Inferior parietal cortex (tissue), 1 donor: Measurements from ENCODE around the gene MYBPHL.

Experiments used
- DNase-seq: peaks from one replicate; pipeline ENCODE4 v3.0.0-alpha.2; 2016; ENCODE audit errors: extremely low spot score

MYBPHL gene

DNA sequence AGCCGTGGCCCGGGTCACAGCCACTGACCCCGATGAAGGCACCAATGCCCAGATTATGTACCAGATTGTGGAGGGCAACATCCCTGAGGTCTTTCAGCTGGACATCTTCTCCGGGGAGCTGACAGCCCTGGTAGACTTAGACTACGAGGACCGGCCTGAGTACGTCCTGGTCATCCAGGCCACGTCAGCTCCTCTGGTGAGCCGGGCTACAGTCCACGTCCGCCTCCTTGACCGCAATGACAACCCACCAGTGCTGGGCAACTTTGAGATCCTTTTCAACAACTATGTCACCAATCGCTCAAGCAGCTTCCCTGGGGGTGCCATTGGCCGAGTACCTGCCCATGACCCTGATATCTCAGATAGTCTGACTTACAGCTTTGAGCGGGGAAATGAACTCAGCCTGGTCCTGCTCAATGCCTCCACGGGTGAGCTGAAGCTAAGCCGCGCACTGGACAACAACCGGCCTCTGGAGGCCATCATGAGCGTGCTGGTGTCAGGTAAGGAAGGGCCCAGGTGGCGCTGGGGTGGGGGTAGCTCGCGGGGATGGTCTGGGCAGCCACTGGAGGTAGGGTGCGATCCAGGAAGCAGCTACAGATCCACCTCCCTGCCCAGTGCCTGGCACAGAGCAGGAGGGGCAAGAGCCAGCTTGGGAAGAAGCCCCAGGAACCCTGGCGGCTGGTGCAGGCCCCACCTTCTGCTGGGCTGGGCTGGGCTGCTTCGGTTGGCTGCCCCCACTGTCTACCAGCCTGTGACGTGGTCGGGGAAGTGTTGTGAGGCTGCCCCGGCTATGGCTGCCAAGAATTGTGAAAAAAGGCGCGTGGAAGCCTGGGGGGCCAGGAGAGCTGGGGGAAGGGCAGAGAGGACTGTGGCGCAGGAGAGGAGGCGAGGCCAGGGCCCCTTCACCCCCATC is 53.7 kb downstream of the MYBPHL start:
- no peak for DNase-seq

DNA sequence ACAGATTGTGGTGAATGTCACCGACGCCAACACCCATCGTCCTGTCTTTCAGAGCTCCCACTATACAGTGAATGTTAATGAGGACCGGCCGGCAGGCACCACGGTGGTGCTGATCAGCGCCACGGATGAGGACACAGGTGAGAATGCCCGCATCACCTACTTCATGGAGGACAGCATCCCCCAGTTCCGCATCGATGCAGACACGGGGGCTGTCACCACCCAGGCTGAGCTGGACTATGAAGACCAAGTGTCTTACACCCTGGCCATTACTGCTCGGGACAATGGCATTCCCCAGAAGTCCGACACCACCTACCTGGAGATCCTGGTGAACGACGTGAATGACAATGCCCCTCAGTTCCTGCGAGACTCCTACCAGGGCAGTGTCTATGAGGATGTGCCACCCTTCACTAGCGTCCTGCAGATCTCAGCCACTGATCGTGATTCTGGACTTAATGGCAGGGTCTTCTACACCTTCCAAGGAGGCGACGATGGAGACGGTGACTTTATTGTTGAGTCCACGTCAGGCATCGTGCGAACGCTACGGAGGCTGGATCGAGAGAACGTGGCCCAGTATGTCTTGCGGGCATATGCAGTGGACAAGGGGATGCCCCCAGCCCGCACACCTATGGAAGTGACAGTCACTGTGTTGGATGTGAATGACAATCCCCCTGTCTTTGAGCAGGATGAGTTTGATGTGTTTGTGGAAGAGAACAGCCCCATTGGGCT is 54.5 kb downstream of the MYBPHL start:
- DNase-seq: no peak

DNA sequence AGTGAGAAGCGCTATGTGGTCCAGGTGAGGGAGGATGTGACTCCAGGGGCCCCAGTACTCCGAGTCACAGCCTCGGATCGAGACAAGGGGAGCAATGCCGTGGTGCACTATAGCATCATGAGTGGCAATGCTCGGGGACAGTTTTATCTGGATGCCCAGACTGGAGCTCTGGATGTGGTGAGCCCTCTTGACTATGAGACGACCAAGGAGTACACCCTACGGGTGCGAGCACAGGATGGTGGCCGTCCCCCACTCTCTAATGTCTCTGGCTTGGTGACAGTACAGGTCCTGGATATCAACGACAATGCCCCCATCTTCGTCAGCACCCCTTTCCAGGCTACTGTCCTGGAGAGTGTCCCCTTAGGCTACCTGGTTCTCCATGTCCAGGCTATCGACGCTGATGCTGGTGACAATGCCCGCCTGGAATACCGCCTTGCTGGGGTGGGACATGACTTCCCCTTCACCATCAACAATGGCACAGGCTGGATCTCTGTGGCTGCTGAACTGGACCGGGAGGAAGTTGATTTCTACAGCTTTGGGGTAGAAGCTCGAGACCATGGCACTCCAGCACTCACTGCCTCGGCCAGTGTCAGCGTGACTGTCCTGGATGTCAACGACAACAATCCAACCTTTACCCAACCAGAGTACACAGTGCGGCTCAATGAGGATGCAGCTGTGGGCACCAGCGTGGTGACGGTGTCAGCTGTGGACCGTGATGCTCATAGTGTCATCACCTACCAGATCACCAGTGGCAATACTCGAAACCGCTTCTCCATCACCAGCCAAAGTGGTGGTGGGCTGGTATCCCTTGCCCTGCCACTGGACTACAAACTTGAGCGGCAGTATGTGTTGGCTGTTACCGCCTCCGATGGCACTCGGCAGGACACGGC is 55.3 kb downstream of the MYBPHL start:
- DNase-seq: no peak

DNA sequence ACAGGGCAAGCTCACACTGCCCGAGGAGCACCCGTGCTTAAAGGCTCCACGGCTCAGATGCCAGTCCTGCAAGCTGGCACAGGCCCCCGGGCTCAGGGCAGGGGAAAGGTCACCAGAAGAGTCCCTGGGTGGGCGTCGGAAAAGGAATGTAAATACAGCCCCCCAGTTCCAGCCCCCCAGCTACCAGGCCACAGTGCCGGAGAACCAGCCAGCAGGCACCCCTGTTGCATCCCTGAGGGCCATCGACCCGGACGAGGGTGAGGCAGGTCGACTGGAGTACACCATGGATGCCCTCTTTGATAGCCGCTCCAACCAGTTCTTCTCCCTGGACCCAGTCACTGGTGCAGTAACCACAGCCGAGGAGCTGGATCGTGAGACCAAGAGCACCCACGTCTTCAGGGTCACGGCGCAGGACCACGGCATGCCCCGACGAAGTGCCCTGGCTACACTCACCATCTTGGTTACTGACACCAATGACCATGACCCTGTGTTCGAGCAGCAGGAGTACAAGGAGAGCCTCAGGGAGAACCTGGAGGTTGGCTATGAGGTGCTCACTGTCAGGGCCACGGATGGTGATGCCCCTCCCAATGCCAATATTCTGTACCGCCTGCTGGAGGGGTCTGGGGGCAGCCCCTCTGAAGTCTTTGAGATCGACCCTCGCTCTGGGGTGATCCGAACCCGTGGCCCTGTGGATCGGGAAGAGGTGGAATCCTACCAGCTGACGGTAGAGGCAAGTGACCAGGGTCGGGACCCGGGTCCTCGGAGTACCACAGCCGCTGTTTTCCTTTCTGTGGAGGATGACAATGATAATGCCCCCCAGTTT is 56.1 kb downstream of the MYBPHL start:
- no peak for DNase-seq

DNA sequence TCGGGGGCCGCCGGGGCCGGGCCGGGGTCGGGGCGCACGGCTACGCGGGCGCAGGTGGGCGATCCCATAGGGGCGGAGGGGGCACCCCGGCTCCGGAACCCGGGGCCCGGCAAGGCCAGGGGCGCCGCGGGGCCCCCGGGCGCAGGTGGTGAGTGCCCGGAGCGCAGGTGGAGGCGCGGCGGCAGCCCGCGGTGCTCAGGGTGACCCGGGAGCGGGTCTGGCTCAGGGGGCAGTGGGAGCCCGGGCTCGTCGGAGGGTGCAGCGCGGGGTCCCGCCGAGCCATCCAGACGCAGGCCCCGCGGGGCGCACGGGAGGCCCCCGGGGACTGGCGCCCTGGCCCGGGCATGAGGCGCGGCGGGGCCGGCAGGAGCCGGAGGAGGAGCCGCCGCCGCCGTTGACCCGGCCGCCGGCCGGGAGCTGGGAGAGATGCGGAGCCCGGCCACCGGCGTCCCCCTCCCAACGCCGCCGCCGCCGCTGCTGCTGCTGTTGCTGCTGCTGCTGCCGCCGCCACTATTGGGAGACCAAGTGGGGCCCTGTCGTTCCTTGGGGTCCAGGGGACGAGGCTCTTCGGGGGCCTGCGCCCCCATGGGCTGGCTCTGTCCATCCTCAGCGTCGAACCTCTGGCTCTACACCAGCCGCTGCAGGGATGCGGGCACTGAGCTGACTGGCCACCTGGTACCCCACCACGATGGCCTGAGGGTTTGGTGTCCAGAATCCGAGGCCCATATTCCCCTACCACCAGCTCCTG is 57.0 kb downstream of the MYBPHL start:
- DNase-seq: no peak

DNA sequence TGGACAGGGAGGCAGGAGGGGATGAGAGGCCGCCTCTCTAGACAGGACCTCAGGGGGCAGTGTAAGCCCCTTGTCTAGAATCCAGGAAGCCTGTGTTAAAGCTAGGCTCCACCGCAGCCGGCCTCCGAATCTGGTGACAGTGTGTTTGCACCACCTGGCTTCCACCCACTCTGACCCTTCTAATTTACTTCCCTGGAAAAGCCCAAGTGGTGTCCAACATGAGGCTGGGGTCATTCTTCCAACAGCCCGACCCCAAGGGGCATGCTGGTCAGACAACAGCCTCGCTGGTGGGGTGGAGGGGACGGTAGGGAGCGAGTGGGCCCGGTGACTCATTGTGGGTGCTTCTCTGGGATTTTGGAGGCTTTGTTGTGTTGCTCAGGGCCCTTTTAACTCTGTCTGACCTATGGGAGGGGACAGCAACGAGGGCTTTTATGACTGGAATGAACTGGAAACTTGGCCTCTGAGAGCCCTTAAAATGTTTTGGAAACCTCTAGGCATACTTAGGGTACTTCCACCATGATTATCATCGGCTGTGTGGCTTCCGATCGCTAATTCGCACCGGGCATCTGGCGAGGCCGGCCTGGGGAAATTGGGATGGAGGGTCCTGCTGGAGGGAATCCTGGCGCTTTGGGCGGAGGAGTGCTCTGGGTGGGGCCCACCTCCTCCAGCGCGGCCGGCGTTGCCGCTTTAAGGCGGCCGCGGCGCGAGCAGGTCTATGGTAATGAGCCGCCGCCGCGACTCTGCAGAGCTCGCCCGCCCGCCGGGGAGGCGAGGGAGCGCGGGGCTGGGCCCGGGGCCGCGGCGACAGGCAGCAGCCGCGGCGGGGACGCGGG is 57.8 kb downstream of the MYBPHL start, which contains the start of gene CELSR2:
Gene CELSR2, plus strand, starts transcription at position 743 of the 833 bp plus-strand sequence. CDS start 541 bp downstream, outside the sequence.
- peak; percentile 74 for DNase-seq

DNA sequence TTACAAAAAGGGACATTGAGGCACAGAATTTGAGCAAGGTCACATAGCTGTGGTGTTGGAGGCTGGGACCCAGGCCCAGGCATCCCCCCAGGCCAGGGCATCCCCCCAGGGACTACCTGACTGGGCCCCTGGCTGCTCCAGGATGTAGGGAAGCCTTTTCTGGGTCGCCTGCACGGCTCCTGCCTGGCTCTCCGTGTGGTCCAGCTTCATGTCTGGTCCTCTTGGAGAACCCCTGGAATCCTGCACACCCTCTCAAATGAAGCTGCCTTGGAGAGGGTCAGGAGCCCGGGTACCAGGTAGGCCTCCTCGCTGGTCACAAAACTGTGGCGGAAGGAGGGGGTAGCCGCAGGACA is 58.4 kb downstream of the MYBPHL start:
- DNase-seq: no peak

DNA sequence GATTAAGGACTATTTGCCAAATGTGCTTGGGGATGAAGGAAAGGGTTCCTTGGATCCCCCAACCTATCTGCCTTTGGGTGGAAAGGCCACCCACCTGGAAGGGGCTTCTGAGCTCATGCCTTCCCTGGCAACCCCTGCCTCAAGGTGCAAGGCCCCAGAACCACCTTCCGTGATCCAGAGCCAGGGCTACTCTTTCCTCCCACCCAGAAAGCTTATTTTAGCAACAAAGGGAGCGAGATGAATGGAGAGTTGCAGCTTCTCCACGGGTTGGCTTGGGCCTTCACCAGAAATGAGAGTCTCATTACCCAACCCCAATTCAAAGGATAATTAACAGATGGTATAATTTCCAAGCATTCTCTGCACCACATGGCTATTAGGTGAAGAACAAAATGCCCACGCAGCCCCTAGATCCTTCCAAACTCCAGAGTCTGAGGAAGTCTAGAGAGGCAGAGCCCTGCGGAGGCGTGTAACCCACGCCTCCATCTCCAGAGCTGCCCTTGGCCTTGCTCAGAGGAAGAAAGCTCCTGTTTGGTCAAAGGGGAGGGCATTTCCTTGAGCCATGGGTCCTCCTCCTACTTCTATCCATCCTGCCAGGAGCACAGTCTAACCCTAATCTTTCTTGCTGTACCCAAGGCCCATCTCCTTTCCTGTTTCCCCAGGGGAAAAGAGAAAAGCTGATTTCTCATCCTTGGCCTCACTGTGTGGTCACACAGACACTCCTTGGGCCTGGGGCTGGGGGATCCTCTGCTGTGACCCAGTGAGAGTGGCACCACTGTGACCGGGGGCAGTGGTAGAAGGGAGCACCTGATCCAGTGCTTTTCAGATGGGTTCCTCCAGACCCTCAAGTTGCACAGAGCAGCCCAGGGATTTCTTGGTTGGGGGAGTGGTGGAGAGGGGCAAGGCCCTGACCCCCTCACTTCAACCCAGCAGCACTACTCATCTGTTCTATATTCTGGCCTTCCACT is 59.1 kb downstream of the MYBPHL start:
- no peak for DNase-seq

DNA sequence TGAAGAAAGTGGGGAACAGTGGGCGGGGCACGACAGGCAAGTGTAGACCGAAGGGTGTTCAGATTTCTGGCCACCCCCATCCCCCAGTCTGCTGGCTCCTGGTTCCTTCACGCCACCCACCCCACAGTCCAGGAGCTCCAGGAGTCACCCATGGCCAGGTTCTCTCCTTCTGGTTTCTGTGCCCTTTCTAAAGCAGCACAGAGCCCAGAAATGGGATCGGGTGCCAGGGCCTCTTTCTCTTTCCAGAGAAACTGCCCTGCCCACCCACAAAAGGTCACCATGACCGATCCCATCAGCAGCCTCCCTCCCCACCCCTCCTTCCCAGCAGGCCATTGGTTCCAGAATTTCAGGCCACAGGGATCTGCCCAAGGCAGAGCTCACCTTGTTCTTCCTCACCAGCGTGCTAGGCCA is 60.7 kb downstream of the MYBPHL start:
- no peak for DNase-seq

DNA sequence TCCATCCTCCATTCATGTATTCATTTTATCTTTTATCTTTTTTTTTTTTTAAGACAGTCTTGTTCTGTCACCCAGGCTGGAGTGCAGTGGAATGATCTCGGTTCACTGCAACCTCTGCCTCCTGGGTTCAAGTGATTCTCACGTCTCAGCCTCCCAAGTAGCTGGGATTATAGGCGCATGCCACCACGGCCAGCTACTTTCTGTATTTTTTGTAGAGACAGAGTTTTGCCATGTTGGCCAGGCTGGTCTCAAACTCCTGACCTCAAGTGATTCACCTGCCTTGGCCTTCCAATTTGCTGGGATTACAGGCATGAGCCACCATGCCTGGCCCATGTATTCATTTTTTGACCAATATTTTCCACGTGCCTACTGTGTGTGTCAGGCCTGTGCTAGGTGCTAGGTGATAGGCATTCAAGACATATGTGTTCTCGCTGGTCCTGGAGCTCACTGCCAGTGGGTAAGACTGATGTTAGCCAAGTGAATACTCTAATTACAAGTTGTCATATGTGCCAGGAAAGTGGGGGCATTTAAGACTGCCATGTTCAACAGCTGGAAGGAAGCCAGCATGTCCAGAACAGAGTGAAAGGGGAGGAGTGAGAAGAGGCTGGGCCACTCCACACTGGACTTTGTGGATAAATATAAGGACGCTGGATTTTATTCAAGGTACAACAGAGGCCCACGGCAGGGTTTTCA is 62.8 kb downstream of the MYBPHL start:
- DNase-seq: no peak

DNA sequence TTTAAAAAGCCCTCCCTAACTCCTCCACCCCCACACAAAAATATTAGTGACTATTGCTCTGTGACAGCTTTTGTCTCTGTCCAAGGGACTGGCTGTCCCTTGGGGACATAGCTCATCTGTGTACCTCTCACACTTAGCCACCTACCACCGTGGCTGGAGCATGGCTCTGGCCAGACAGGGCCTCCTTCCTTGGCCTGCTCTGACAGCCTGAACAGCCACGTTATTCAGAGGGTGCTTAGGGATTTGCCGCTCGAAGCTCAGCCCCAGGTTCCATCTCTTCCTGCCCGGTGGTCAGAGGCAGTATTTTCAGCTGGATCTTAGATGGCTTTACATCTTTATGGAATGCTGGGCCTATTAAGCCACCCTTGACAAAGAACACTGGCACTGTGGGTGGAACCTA is 63.6 kb downstream of the MYBPHL start:
- DNase-seq: no peak

DNA sequence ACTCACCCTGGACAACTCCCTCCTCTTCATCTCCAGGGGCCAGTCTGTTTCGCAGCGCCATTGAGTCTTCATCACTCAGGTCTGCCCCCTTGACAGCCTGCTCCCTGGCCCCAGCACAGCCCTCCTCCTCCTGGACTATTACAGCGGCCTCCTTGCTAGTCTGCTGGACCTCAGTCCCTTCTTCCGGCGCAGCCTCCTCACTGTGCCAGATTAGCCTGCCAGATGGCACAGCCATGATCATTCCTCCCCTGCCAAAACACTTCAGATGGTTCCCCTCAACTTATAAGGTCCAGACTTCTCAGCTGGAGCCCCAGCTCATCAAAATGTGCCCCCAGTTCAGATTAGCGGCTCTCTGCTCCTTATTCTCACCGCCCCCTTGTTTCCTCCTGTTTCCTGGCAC is 64.4 kb downstream of the MYBPHL start:
- no peak for DNase-seq
